ENCODE results near the gene SPIRE1. TPM values are rescaled to one million over a fixed set of nuclear protein-coding genes. Genes with fewer than 3 reads are reported as not detected.

Gene SPIRE1
- total and polyA plus RNA-seq, 8 donors = 3.1 to 24.4 (median 8.4) TPM

GRCh38 chr18:12702221-12703095 lies 44.6 kb upstream of the SPIRE1 start, which contains the start of the genes CEP76 and PSMG2:
CEP76 (minus strand) TSS chr18:12702723; CDS start chr18:12702548, 175 bp downstream.
PSMG2 (plus strand) TSS chr18:12703042; CDS start chr18:12703108, 66 bp downstream.
- Histone ChIP-seq H3K27ac (peak within 1 kb of the TSS; percentile 91 to 98 (median 97)), H3K4me1 (peaks cover 22 to 62% (median 39%) of the 10 kb centered on the region in 4 donors), H3K27me3 (no peaks in the 10 kb centered on the region), H3K4me3 (peak within 1 kb of the TSS; percentile 67 to 93 (median 87)), H3K9me3 (no peaks in the 10 kb centered on the region), H3K36me3 (peaks cover 7 to 35% (median 28%) of the 10 kb centered on the region in 4 donors)
- intact Hi-C loops (cut with DNase I; ENCODE audit: low total_unique reads) = no loop called here
- WGBS, 5 donors = 0 to 1% (median 0%) methylated on average over 42 to 89 of the region's 89 CpGs
- no peak for TF ChIP-seq EP300 (IDR thresholded peaks at IDR 0.05)
- TF ChIP-seq POLR2A (IDR thresholded peaks at IDR 0.05) = peak in 1 of 4 donors; percentile 82
- peak in 1 of 7 experiments; percentile 4 for TF ChIP-seq CTCF (IDR thresholded peaks at IDR 0.05)
- peak; percentile 75 to 93 (median 90) for TF ChIP-seq POLR2AphosphoS5 (IDR thresholded peaks at IDR 0.05)
- DNase-seq = peak; percentile 88 to 97

- H3K4me3 ChIP-seq = peak overlapping the region; percentile 67 to 93 (median 87)
- H3K9me3 ChIP-seq = no peaks in the 10 kb centered on the region
- peak overlapping the region in 2 of 5 donors; percentile 96 to 98 for H3K27ac ChIP-seq
- peaks cover 0 to 35% (median 28%) of the 10 kb centered on the region in 4 donors for H3K36me3 ChIP-seq
- intact Hi-C loops (cut with DNase I; ENCODE audit: low total_unique reads) = no loop called here
- no peak for TF ChIP-seq POLR2A (IDR thresholded peaks at IDR 0.05)
- no peak for TF ChIP-seq POLR2AphosphoS5 (IDR thresholded peaks at IDR 0.05)
- TF ChIP-seq CTCF (IDR thresholded peaks at IDR 0.05) = no peak
- TF ChIP-seq EP300 (IDR thresholded peaks at IDR 0.05) = no peak
- DNase-seq = no peak
- 41 to 64% (median 48%) methylated on average over 3 of the region's 3 CpGs for WGBS, 5 donors
- no peaks in the 10 kb centered on the region for H3K27me3 ChIP-seq
- peaks cover 22 to 60% (median 38%) of the 10 kb centered on the region in 4 donors for H3K4me1 ChIP-seq
These were observed 43.3 kb upstream of the SPIRE1 start for GRCh38 chr18:12701161-12701560.

GRCh38 chr18:12699747-12700146 lies 41.8 kb upstream of the SPIRE1 start:
- Histone ChIP-seq H3K27ac (no peak overlapping the region), H3K9me3 (no peaks in the 10 kb centered on the region), H3K36me3 (peaks cover 0 to 40% (median 29%) of the 10 kb centered on the region in 4 donors), H3K4me3 (no peak overlapping the region), H3K4me1 (peaks cover 17 to 46% (median 28%) of the 10 kb centered on the region in 4 donors), H3K27me3 (no peaks in the 10 kb centered on the region)
- DNase-seq = no peak
- TF ChIP-seq EP300 (IDR thresholded peaks at IDR 0.05) (no peak), CTCF (IDR thresholded peaks at IDR 0.05) (no peak), POLR2A (IDR thresholded peaks at IDR 0.05) (no peak), POLR2AphosphoS5 (IDR thresholded peaks at IDR 0.05) (no peak)
- WGBS, 5 donors = 71 to 88% (median 85%) methylated on average over 2 of the region's 2 CpGs
- intact Hi-C loops (cut with DNase I; ENCODE audit: low total_unique reads) = no loop called here

- DNase-seq = no peak
- intact Hi-C loops (cut with DNase I; ENCODE audit: low total_unique reads) = no loop called here
- H3K4me3 ChIP-seq = no peak overlapping the region
- H3K9me3 ChIP-seq = no peaks in the 10 kb centered on the region
- H3K4me1 ChIP-seq = peaks cover 0 to 3% (median 0%) of the 10 kb centered on the region in 4 donors
- 37 to 70% (median 58%) methylated on average over 2 of the region's 2 CpGs for WGBS, 5 donors
- peaks cover 0 to 61% (median 49%) of the 10 kb centered on the region in 4 donors for H3K36me3 ChIP-seq
- no peak overlapping the region for H3K27ac ChIP-seq
- TF ChIP-seq EP300 (IDR thresholded peaks at IDR 0.05) (no peak), POLR2AphosphoS5 (IDR thresholded peaks at IDR 0.05) (no peak), POLR2A (IDR thresholded peaks at IDR 0.05) (no peak), CTCF (IDR thresholded peaks at IDR 0.05) (no peak)
- H3K27me3 ChIP-seq = no peaks in the 10 kb centered on the region
These were observed 36.1 kb upstream of the SPIRE1 start for GRCh38 chr18:12694032-12694431.

Data from stomach (tissue), 9 donors.